C1 segment of cervical spinal cord (tissue), 14 donors: ENCODE results near the gene GCSH.

Experiments used
- DNase-seq, 14 donors: peaks; one replicate each; lab custom pipeline; 2025; lab: John Stamatoyannopoulos, UW

Gene GCSH

DNA sequence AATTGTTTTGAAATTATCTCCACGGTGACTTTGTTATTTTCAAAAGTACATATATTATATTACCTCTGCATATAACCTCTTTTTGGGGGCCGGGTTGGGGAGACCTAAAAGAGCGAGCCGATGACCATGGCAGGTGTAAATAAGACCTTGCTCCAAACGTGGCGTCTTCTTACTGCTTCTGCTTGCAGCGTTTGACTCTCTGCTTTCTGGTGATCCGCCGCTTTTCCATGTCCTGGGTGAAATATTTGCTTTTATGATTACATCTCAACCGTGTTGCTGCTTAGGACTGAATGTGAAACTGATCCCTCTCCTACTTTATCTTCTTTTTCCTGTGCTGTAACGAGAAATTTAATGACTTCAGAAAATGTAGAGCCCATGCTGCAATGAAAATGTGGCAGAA is 42.4 kb downstream of the GCSH start:
- no peak for DNase-seq

DNA sequence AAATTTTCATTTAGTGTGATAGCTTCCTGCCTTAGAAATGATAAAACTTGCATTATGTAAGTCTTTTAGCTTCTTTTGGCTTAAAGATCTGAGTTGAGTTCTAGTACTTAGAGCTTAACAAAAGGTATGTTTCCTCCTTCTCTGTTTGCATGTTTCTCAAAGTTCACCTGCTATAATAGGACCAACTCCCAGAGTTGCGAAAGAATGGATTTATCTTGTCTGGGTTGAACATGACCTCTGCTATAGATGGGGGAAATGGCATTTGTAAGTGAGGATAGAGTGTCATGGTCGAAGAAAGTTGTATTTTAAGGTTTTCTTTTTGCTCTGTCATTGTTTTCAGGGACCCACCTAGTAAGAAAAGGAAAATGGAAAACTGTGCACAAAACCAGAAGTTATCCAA is 53.4 kb downstream of the GCSH start:
- no peak for DNase-seq

GRCh38 chr16:81041696-81042095 is 54.5 kb downstream of the GCSH start:
- no peak for DNase-seq

GRCh38 chr16:81040842-81041241 is 55.4 kb downstream of the GCSH start:
- no peak for DNase-seq

- DNase-seq = no peak
These were observed 56.1 kb downstream of the GCSH start for GRCh38 chr16:81040131-81040530.

- no peak for DNase-seq
These were observed 59.3 kb downstream of the GCSH start for GRCh38 chr16:81036751-81037350.

DNA sequence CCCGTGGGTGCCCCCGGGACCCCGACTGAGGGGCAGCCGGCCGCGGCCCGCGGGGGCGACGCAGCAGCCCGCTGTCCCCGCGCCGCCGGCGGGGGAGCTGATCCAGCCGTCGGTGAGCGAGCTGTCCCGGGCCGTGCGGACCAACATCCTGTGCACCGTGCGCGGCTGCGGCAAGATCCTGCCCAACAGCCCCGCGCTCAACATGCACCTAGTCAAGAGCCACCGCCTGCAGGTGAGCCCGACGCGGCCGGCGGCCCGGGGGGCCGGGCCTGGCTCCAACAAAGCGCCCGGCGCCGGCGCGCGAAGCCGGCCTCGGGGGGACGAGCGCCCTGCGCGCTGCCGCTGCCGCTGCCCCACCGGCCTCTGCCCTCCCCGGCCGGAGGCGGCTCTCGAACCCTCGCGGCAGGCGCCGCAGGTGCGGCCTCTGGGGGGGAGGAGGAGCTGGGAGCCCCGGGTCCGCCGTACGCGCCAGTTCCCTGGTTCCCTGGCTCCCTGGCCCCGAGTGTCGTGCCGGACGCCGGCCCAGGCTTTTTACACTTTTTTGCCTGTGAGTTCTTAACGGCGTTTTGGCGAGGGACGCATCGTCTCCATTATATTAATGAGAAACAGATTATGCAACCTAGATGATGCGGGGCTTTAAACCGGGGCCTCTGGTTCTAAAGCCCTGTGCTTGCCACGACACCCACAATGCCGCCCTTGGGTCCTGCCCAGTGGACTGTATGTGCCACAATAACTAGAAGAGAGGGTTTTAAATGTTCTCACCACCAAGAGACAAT is 60.0 kb downstream of the GCSH start:
- DNase-seq = peak in 7 of 14 donors; percentile 6 to 57 (median 38)

DNA sequence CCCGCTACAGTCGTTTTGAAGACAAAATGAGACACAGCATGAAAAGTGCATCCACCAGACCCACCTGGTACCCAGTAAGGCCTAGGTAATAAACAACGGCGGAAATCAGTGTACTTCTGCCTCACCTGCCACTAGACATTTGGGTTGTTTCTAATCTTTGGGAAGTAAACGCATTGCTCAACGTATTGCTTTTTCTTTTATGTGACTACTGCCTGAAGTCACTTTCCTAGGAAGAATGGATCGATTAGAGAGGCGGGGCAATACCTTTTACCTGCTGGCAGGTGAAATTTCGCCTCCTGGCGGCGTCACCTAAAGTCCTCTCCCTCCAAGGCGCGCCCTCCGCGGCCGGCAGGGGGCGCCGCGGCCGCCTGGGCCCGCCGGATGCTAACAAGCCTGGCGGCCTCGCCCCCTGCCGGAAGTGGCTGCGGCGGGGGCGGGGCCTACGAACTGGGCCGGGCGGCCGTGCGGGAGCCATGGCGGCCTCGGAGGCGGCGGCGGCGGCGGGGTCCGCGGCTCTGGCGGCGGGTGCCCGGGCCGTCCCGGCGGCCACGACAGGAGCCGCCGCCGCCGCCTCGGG is 60.7 kb downstream of the GCSH start, which contains the start of gene ATMIN:
Gene ATMIN, plus strand, starts transcription at position 445 of the 577 bp plus-strand sequence. Its CDS starts 29 bp downstream, at position 474.
- peak in 13 of 14 donors; percentile 6 to 88 (median 57) for DNase-seq
